Gastrocnemius medialis (tissue), 4 donors: ENCODE measurements around the gene SLCO3A1.

Source experiments
- POLR2A ChIP-seq, 2 donors: fragments of 450-650 bp; IDR thresholded peaks; one replicate each; pipeline ENCODE4 v1.6.1; 2017; ENCODE audit warnings: antibody characterized with exemption in 2 of 2, mild to moderate bottlenecking in 2 of 2, moderate library complexity in 2 of 2
- TF ChIP-seq, protein P1 (sequence below), 5 experiments: fragments of 450-650 bp in 3 of 5; fragments of 200-600 bp in 2 of 5; sonication (generic) in 2 of 5; IDR thresholded peaks in 4 of 5; conservative IDR thresholded peaks in 1 of 5; 1 replicate in 4 of 5; 2 replicates in 1 of 5; pipeline ENCODE4 v1.5.1; 2016 to 2019; ENCODE audit warnings: antibody characterized with exemption in 5 of 5, mild to moderate bottlenecking in 3 of 5, moderate library complexity in 3 of 5

DNA sequence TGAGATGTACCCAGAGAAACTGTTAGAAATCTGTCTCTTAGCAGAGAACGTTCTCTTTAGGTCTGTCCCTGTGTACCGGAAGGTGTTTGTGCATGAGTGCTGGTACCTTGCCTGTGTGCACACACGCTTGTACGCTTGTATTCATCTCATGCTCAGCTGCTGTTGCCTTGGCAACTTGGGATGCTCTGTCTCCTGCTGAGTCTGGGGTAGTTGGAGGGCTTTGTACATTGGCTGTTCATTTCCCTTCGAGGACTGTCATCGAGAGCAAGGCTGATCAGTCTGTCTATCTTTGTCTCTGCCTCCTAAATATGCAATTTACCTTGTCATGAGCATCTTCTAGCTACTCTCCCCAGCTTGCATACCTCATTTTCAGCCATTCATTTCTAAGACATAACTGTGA lies 147.2 kb downstream of the SLCO3A1 start:
- TF ChIP-seq POLR2A (IDR thresholded peaks at IDR 0.05): no peak
- TF ChIP-seq, protein P1, sequence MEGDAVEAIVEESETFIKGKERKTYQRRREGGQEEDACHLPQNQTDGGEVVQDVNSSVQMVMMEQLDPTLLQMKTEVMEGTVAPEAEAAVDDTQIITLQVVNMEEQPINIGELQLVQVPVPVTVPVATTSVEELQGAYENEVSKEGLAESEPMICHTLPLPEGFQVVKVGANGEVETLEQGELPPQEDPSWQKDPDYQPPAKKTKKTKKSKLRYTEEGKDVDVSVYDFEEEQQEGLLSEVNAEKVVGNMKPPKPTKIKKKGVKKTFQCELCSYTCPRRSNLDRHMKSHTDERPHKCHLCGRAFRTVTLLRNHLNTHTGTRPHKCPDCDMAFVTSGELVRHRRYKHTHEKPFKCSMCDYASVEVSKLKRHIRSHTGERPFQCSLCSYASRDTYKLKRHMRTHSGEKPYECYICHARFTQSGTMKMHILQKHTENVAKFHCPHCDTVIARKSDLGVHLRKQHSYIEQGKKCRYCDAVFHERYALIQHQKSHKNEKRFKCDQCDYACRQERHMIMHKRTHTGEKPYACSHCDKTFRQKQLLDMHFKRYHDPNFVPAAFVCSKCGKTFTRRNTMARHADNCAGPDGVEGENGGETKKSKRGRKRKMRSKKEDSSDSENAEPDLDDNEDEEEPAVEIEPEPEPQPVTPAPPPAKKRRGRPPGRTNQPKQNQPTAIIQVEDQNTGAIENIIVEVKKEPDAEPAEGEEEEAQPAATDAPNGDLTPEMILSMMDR (IDR thresholded peaks at IDR 0.05 in 4 of 5, conservative IDR thresholded peaks at IDR 0.05 in 1 of 5): no peak
